ENCODE measurements around the gene HEATR5B. TPM values are rescaled to one million over a fixed set of nuclear protein-coding genes. Genes with fewer than 3 reads are reported as not detected.
"Not testable (repeated sequence)": the region's sequence is repeated elsewhere in the genome, so short reads cannot be mapped to it uniquely, and the experiment has no call there.

Gene HEATR5B
- total and polyA plus RNA-seq, 7 donors: 3.0 to 6.9 (median 5.4) TPM

GRCh38 chr2:36993841-36994620, 90.1 kb downstream of the HEATR5B start:
- no peak overlapping the region for H3K27ac ChIP-seq
- intact Hi-C loops (cut with DNase I): no loop called here
- WGBS, 3 donors: 85 to 87% (median 85%) methylated on average over 6 of the region's 6 CpGs
- peaks cover 0 to 66% of the 10 kb centered on the region in 2 donors for H3K36me3 ChIP-seq (ENCODE audit: insufficient read depth in 1 of 2, low read depth in 1 of 2)
- H3K4me1 ChIP-seq: no peaks in the 10 kb centered on the region
- H3K27me3 ChIP-seq (ENCODE audit: insufficient read depth in 3 of 3, low read length in 2 of 3): no peaks in the 10 kb centered on the region
- no peaks in the 10 kb centered on the region for H3K9me3 ChIP-seq
- DNase-seq: no peak
- TF ChIP-seq, protein P1, sequence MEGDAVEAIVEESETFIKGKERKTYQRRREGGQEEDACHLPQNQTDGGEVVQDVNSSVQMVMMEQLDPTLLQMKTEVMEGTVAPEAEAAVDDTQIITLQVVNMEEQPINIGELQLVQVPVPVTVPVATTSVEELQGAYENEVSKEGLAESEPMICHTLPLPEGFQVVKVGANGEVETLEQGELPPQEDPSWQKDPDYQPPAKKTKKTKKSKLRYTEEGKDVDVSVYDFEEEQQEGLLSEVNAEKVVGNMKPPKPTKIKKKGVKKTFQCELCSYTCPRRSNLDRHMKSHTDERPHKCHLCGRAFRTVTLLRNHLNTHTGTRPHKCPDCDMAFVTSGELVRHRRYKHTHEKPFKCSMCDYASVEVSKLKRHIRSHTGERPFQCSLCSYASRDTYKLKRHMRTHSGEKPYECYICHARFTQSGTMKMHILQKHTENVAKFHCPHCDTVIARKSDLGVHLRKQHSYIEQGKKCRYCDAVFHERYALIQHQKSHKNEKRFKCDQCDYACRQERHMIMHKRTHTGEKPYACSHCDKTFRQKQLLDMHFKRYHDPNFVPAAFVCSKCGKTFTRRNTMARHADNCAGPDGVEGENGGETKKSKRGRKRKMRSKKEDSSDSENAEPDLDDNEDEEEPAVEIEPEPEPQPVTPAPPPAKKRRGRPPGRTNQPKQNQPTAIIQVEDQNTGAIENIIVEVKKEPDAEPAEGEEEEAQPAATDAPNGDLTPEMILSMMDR (IDR thresholded peaks at IDR 0.05): no peak
- no peak overlapping the region for H3K4me3 ChIP-seq
- no peak for ATAC-seq

GRCh38 chr2:36988008-36988407, 96.2 kb downstream of the HEATR5B start:
- WGBS, 3 donors: 92 to 96% (median 95%) methylated on average over 6 of the region's 6 CpGs
- no peak overlapping the region for H3K27ac ChIP-seq
- DNase-seq (no peak), ATAC-seq (no peak)
- no peak overlapping the region for H3K4me3 ChIP-seq
- H3K4me1 ChIP-seq: no peaks in the 10 kb centered on the region
- TF ChIP-seq, protein P1 (IDR thresholded peaks at IDR 0.05): no peak
- intact Hi-C loops (cut with DNase I): no loop called here
- H3K27me3 ChIP-seq (ENCODE audit: insufficient read depth in 3 of 3, low read length in 2 of 3): no peaks in the 10 kb centered on the region
- no peaks in the 10 kb centered on the region for H3K9me3 ChIP-seq
- peaks cover 0 to 54% of the 10 kb centered on the region in 2 donors for H3K36me3 ChIP-seq (ENCODE audit: insufficient read depth in 1 of 2, low read depth in 1 of 2)

DNA sequence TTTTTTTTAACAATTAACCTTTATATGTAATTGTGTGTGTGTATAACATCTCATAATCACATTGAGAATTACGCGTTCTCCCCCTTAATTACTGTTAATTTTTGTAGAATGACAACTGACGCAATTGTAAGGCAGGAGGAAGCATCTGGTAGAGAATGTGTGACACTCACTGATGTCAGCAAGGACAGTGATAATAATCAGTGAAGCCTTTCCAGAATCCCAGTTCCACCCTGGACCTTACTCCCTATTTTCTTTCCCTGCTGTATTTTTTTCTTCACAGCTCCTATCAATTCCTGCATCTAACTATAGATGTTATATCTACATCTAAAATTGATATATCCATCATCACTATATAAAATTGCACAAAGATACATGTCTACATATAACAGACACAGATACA, 101.7 kb downstream of the HEATR5B start:
- WGBS, 3 donors: 76 to 93% (median 78%) methylated on average over 3 of the region's 3 CpGs
- ATAC-seq: no peak

DNA sequence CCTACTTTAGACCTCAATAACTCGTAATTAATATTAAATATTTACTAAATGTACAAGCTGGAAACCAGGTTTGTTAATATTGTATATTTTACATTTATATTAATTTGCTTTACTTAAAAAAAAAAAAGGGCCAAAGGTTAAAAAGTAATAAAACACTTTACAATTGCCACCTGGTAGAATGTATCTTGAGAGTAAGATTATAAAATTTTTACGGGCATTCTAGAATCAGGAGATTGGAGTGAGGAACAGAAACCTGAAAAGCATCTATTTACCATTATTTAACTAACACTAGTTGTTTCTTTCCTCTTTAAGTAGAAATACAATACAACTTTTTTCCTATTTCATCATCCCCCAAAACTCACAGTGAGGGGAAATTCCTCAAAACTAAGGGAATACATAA, 102.3 kb downstream of the HEATR5B start:
- Histone ChIP-seq H3K4me1 (no peaks in the 10 kb centered on the region), H3K36me3 (ENCODE audit: insufficient read depth in 1 of 2, low read depth in 1 of 2) (peaks cover 0 to 36% of the 10 kb centered on the region in 2 donors), H3K9me3 (peaks cover 2% of the 10 kb centered on the region), H3K4me3 (no peak overlapping the region), H3K27me3 (ENCODE audit: insufficient read depth in 3 of 3, low read length in 2 of 3) (no peaks in the 10 kb centered on the region), H3K27ac (no peak overlapping the region)
- WGBS, 3 donors: 94 to 99% (median 95%) methylated on average over 2 of the region's 2 CpGs
- TF ChIP-seq, protein P1 (IDR thresholded peaks at IDR 0.05): no peak
- intact Hi-C loops (cut with DNase I): no loop called here
- DNase-seq: no peak
- ATAC-seq: no peak

More for the DNA sequence above, 101.7 kb downstream of the HEATR5B start:
- TF ChIP-seq, protein P1 (IDR thresholded peaks at IDR 0.05): no peak
- no peak overlapping the region for H3K4me3 ChIP-seq
- H3K27me3 ChIP-seq (ENCODE audit: insufficient read depth in 3 of 3, low read length in 2 of 3): no peaks in the 10 kb centered on the region
- H3K27ac ChIP-seq: no peak overlapping the region
- intact Hi-C loops (cut with DNase I): no loop called here
- H3K36me3 ChIP-seq (ENCODE audit: insufficient read depth in 1 of 2, low read depth in 1 of 2): peaks cover 0 to 41% of the 10 kb centered on the region in 2 donors
- H3K9me3 ChIP-seq: peaks cover 2% of the 10 kb centered on the region
- DNase-seq: no peak
- H3K4me1 ChIP-seq: no peaks in the 10 kb centered on the region

DNA sequence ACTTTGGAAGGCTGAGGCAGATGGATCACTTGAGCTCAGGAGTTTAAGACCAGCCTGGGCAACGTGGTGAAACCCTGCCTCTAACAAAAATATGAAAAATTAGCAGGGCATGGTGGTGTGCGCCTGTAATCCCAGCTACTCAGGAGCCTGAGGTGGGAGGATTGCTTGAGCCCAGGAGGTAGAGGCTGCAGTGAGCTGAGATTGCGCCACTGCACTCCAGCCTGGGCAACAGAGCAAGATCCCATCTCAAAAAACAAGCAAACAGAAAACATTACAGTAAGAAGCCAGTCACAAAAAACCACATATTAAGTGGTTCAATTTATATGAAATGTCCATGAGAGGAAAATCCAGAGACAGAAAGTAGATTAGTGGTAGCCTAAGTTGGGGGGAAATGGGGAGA, 105.2 kb downstream of the HEATR5B start:
- intact Hi-C loops (cut with DNase I): not testable (repeated sequence)

More for the DNA sequence above, 105.2 kb downstream of the HEATR5B start:
- peaks cover 0 to 22% of the 10 kb centered on the region in 2 donors for H3K36me3 ChIP-seq (ENCODE audit: insufficient read depth in 1 of 2, low read depth in 1 of 2)
- not testable (repeated sequence) for H3K4me1 ChIP-seq; DNase-seq; ATAC-seq; H3K9me3 ChIP-seq; H3K27ac ChIP-seq; H3K4me3 ChIP-seq; H3K27me3 ChIP-seq (ENCODE audit: insufficient read depth in 3 of 3, low read length in 2 of 3)
- 96 to 97% (median 97%) methylated on average over 3 of the region's 3 CpGs for WGBS, 3 donors

All from psoas muscle (tissue), 8 donors.